Measurements from ENCODE around the gene ONECUT2.

DNA sequence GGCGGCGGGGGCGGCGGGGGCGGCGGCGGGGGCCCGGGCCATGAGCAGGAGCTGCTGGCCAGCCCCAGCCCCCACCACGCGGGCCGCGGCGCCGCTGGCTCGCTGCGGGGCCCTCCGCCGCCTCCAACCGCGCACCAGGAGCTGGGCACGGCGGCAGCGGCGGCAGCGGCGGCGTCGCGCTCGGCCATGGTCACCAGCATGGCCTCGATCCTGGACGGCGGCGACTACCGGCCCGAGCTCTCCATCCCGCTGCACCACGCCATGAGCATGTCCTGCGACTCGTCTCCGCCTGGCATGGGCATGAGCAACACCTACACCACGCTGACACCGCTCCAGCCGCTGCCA, 644 bp downstream of the ONECUT2 start:
- TF ChIP-seq, protein P1, sequence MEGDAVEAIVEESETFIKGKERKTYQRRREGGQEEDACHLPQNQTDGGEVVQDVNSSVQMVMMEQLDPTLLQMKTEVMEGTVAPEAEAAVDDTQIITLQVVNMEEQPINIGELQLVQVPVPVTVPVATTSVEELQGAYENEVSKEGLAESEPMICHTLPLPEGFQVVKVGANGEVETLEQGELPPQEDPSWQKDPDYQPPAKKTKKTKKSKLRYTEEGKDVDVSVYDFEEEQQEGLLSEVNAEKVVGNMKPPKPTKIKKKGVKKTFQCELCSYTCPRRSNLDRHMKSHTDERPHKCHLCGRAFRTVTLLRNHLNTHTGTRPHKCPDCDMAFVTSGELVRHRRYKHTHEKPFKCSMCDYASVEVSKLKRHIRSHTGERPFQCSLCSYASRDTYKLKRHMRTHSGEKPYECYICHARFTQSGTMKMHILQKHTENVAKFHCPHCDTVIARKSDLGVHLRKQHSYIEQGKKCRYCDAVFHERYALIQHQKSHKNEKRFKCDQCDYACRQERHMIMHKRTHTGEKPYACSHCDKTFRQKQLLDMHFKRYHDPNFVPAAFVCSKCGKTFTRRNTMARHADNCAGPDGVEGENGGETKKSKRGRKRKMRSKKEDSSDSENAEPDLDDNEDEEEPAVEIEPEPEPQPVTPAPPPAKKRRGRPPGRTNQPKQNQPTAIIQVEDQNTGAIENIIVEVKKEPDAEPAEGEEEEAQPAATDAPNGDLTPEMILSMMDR (conservative IDR thresholded peaks at IDR 0.05; ENCODE audit: low read depth, low read length): no peak
- no peak for TF ChIP-seq EZH2 (IDR thresholded peaks at IDR 0.05; ENCODE audit: borderline replicate concordance, low read depth, low read length, poor library complexity, severe bottlenecking)
